Prostate gland (tissue), 2 donors: ENCODE results near the gene BNIP5. TPM values are rescaled to one million over a fixed set of nuclear protein-coding genes. Genes with fewer than 3 reads are reported as not detected.

Experiments
- DNase-seq: peaks from one replicate; pipeline ENCODE4 v3.0.0-alpha.2; 2019; ENCODE audit warnings: low spot score
- H3K27ac ChIP-seq, 2 donors: fragments of 200-600 bp; sonication (generic); 2 replicates each; pipeline ENCODE4 v1.5.1; 2017 to 2019
- H3K27me3 ChIP-seq: fragments of 200-600 bp; sonication (generic); replicated peaks from 2 replicates; pipeline ENCODE4 v1.5.1; 2019; ENCODE audit not compliant: insufficient read depth
- H3K36me3 ChIP-seq, 2 donors: fragments of 200-600 bp; sonication (generic); 1 replicate in 1 of 2; 2 replicates in 1 of 2; pipeline versions ENCODE4 v1.5.1 to v1.8.1; 2017 to 2019
- H3K4me1 ChIP-seq: fragments of 200-600 bp; sonication (generic); replicated peaks from 2 replicates; pipeline ENCODE4 v1.5.1; 2019
- H3K4me3 ChIP-seq, 2 donors: fragments of 200-600 bp; sonication (generic); 2 replicates each; pipeline ENCODE4 v1.5.1; 2017 to 2019
- H3K9me3 ChIP-seq: fragments of 200-600 bp; sonication (generic); 2 replicates; pipeline ENCODE4 v1.5.1; 2017
- POLR2A ChIP-seq: fragments of 450-650 bp; IDR thresholded peaks from one replicate; pipeline ENCODE4 v1.6.1; 2016; ENCODE audit warnings: antibody characterized with exemption, mild to moderate bottlenecking
- POLR2AphosphoS5 ChIP-seq: sonication (generic); formaldehyde crosslinking; IDR thresholded peaks from one replicate; pipeline ENCODE4 v1.6.1; 2017; ENCODE audit warnings: antibody characterized with exemption
- WGBS: methylation state at CpG from one replicate; pipeline ENCODE4 v1.1.5; 2018; 5-methylcytosine and 5-hydroxymethylcytosine counted together
- intact Hi-C: fragments of 100-400 bp; cut with DNase I; formaldehyde crosslinking; loops from one replicate; pipeline ENCODE4 v1.14.2; 2022
- total RNA-seq, 2 donors: library from RNA; depleted of rRNA; stranded (reverse); fragments of >200 nt; gene quantifications; one replicate each; pipeline ENCODE4 v1.1.0, GENCODE V29; 2016
- TF ChIP-seq, protein P1 (sequence below), 4 experiments: fragments of 200-600 bp in 2 of 4; fragments of 450-650 bp in 2 of 4; sonication (generic) in 2 of 4; IDR thresholded peaks; 1 replicate in 3 of 4; 2 replicates in 1 of 4; pipeline ENCODE4 v1.5.1; 2016 to 2019; ENCODE audit warnings: antibody characterized with exemption in 4 of 4, mild to moderate bottlenecking in 2 of 4, moderate library complexity in 2 of 4

Gene BNIP5
- total RNA-seq, 2 donors from 2014 or later: 0.34 TPM; not detected in 1

DNA sequence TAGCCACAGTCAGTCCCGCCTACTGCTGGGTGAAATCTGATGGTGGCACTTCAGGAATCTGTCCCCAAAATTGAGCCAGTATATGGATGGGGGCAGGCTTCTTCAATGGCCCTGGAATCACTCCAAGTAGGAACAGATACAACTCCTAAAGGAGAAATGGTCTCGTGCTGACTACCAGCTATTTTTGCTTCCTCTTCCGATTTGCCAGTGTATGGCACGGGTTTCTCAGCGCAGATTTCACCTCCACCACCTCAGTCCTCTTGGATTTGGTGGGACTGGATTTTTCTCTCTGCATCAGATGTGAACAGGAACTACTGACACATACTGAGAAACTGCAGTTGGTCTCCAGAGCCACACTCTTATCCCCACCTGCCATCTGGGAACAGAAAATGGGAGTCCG, 39.6 kb downstream of the BNIP5 start:
- no peak overlapping the region for H3K4me3 ChIP-seq
- WGBS: 85% methylated on average over 6 of the region's 6 CpGs
- no peaks in the 10 kb centered on the region for H3K36me3 ChIP-seq
- no peaks in the 10 kb centered on the region for H3K4me1 ChIP-seq
- intact Hi-C loops: no loop called here
- H3K27me3 ChIP-seq: no peaks in the 10 kb centered on the region
- H3K9me3 ChIP-seq: no peaks in the 10 kb centered on the region
- TF ChIP-seq, protein P1, sequence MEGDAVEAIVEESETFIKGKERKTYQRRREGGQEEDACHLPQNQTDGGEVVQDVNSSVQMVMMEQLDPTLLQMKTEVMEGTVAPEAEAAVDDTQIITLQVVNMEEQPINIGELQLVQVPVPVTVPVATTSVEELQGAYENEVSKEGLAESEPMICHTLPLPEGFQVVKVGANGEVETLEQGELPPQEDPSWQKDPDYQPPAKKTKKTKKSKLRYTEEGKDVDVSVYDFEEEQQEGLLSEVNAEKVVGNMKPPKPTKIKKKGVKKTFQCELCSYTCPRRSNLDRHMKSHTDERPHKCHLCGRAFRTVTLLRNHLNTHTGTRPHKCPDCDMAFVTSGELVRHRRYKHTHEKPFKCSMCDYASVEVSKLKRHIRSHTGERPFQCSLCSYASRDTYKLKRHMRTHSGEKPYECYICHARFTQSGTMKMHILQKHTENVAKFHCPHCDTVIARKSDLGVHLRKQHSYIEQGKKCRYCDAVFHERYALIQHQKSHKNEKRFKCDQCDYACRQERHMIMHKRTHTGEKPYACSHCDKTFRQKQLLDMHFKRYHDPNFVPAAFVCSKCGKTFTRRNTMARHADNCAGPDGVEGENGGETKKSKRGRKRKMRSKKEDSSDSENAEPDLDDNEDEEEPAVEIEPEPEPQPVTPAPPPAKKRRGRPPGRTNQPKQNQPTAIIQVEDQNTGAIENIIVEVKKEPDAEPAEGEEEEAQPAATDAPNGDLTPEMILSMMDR (IDR thresholded peaks at IDR 0.05): no peak
- DNase-seq: no peak
- no peak overlapping the region for H3K27ac ChIP-seq

DNA sequence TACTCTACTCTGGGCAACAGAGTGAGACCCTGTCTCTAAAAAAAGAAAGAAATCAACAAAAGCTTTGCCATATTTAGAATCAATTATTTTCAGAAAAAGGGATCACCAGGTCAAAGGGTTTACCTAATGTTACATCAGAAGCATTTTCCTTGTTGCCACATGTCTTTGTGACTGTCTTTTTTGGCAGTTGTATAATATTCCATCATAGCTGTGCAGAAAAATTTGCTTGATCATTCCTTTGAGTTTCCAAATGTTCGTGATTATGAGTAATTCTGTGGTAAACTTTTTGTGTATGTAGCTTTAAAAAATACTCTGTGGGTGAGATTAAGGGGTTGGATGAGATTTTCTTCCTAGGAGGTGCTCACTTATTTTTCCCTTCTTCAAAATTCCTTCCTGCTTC, 40.4 kb downstream of the BNIP5 start:
- WGBS: 56% methylated on average over 1 of the region's 1 CpG
- no peak for DNase-seq
- Histone ChIP-seq H3K27me3 (no peaks in the 10 kb centered on the region), H3K9me3 (no peaks in the 10 kb centered on the region), H3K27ac (no peak overlapping the region), H3K36me3 (no peaks in the 10 kb centered on the region), H3K4me1 (no peaks in the 10 kb centered on the region), H3K4me3 (no peak overlapping the region)
- TF ChIP-seq POLR2A (no peak), POLR2AphosphoS5 (no peak)
- TF ChIP-seq, protein P1 (IDR thresholded peaks at IDR 0.05): no peak
- intact Hi-C loops: no loop called here

- no peaks in the 10 kb centered on the region for H3K4me1 ChIP-seq
- DNase-seq: no peak
Measured at GRCh38 chr6:36292170-36292569, 44.5 kb downstream of the BNIP5 start.

GRCh38 chr6:36290668-36291620, 45.7 kb downstream of the BNIP5 start:
- H3K4me3 ChIP-seq: no peak overlapping the region
- no peaks in the 10 kb centered on the region for H3K27me3 ChIP-seq
- DNase-seq: no peak
- TF ChIP-seq POLR2A (no peak), POLR2AphosphoS5 (no peak)
- TF ChIP-seq, protein P1 (IDR thresholded peaks at IDR 0.05): no peak
- H3K36me3 ChIP-seq: no peaks in the 10 kb centered on the region
- no peaks in the 10 kb centered on the region for H3K4me1 ChIP-seq
- no peak overlapping the region for H3K27ac ChIP-seq
- H3K9me3 ChIP-seq: no peaks in the 10 kb centered on the region
- WGBS: 72% methylated on average over 23 of the region's 23 CpGs
- intact Hi-C loops: no loop called here

More at GRCh38 chr6:36292170-36292569, 44.5 kb downstream of the BNIP5 start:
- no peak overlapping the region for H3K27ac ChIP-seq
- intact Hi-C loops: no loop called here
- no peaks in the 10 kb centered on the region for H3K27me3 ChIP-seq
- H3K9me3 ChIP-seq: no peaks in the 10 kb centered on the region
- H3K36me3 ChIP-seq: no peaks in the 10 kb centered on the region
- TF ChIP-seq POLR2A (no peak), POLR2AphosphoS5 (no peak)
- TF ChIP-seq, protein P1 (IDR thresholded peaks at IDR 0.05): no peak
- no peak overlapping the region for H3K4me3 ChIP-seq
- WGBS: 82% methylated on average over 6 of the region's 6 CpGs
